Suprapubic skin (tissue), 4 donors: ENCODE results near the gene DVL1. TPM values are rescaled to one million over a fixed set of nuclear protein-coding genes. Genes with fewer than 3 reads are reported as not detected.

ENCODE experiments used
- DNase-seq, 2 donors: peaks; one replicate each; pipeline ENCODE4 v3.0.0-alpha.2; 2019; ENCODE audit warnings: low spot score in 2 of 2
- H3K27ac ChIP-seq: fragments of 200-600 bp; sonication (generic); one replicate; pipeline ENCODE4 v1.5.1; 2019
- H3K27me3 ChIP-seq: fragments of 200-600 bp; sonication (generic); one replicate; pipeline ENCODE4 v1.5.1; 2019
- H3K36me3 ChIP-seq: fragments of 200-600 bp; sonication (generic); one replicate; pipeline ENCODE4 v1.5.1; 2019
- H3K4me1 ChIP-seq: fragments of 200-600 bp; sonication (generic); one replicate; pipeline ENCODE4 v1.5.1; 2019
- H3K4me3 ChIP-seq: fragments of 200-600 bp; sonication (generic); one replicate; pipeline ENCODE4 v1.5.1; 2019; ENCODE audit warnings: mild to moderate bottlenecking
- H3K9me3 ChIP-seq: fragments of 200-600 bp; sonication (generic); one replicate; pipeline ENCODE4 v1.5.1; 2019
- CTCF ChIP-seq, 2 donors: fragments of 200-600 bp in 1 of 2; fragments of 450-650 bp in 1 of 2; sonication (generic) in 1 of 2; IDR thresholded peaks; one replicate each; pipeline ENCODE4 v1.5.1; 2016 to 2019; ENCODE audit warnings: antibody characterized with exemption in 2 of 2, mild to moderate bottlenecking in 1 of 2, moderate library complexity in 1 of 2
- EP300 ChIP-seq: sonication (generic); formaldehyde crosslinking; IDR thresholded peaks from one replicate; pipeline ENCODE4 v1.6.1; 2017; ENCODE audit warnings: antibody characterized with exemption
- POLR2A ChIP-seq, 2 donors: fragments of 450-650 bp; IDR thresholded peaks; one replicate each; pipeline ENCODE4 v1.6.1; 2017; ENCODE audit warnings: antibody characterized with exemption in 2 of 2, mild to moderate bottlenecking in 2 of 2, moderate library complexity in 2 of 2
- POLR2AphosphoS5 ChIP-seq, 3 donors: sonication (generic); formaldehyde crosslinking; IDR thresholded peaks; one replicate each; pipeline ENCODE4 v1.6.1; 2017; ENCODE audit warnings: antibody characterized with exemption in 3 of 3
- WGBS: methylation state at CpG from one replicate; pipeline ENCODE4 v1.1.5; 2018; 5-methylcytosine and 5-hydroxymethylcytosine counted together
- total RNA-seq, 4 donors: library from RNA; depleted of rRNA; stranded (reverse); fragments of >200 nt; gene quantifications; one replicate each; pipeline ENCODE4 v1.1.0, GENCODE V29; 2016

The DVL1 gene
- total RNA-seq, 4 donors from 2014 or later, result 99.4 to 151 (median 106) TPM

- TF ChIP-seq CTCF (IDR thresholded peaks at IDR 0.05) (no peak), EP300 (no peak), POLR2A (IDR thresholded peaks at IDR 0.05) (no peak), POLR2AphosphoS5 (IDR thresholded peaks at IDR 0.05) (no peak)
- Histone ChIP-seq H3K4me3 (peak overlapping the region; percentile 65), H3K9me3 (no peaks in the 10 kb centered on the region), H3K4me1 (peaks cover 61% of the 10 kb centered on the region), H3K36me3 (peaks cover 17% of the 10 kb centered on the region), H3K27ac (peak overlapping the region; percentile 93), H3K27me3 (no peaks in the 10 kb centered on the region)
- 80% methylated on average over 2 of the region's 13 CpGs for WGBS
- DNase-seq, result no peak
Measured at GRCh38 chr1:1303736-1304135, 45.5 kb downstream of the DVL1 start.

DNA sequence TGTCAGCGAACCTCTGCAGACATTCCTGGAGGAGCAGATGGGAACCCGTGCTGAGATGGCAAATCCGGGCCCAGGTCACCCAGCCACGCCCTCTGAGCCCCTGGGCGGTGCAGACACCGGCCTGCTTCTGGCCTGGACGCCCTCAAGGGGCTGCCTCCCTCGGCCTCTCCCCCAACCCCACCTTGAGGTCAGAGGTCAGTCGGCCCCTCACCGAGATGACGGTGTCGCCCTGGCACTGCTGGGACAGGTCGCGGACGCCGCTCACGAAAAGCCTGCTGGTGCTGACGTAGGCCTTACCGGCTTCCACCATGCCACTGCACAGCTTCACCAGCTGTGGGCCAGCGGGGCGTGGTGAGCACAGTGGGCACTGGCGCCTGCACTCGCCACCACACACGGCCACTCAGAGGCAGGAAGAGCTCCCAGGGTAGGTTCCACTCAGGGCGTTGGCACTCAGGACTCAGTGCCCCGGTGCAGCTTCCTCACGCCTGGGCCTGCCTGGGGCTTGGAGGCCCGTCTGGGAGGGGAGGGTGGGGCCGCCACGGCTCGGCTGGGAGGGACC is 46.2 kb downstream of the DVL1 start:
- no peaks in the 10 kb centered on the region for H3K27me3 ChIP-seq
- no peak for TF ChIP-seq POLR2AphosphoS5 (IDR thresholded peaks at IDR 0.05)
- TF ChIP-seq POLR2A (IDR thresholded peaks at IDR 0.05), result no peak
- no peak for TF ChIP-seq EP300
- no peak for TF ChIP-seq CTCF (IDR thresholded peaks at IDR 0.05)
- H3K27ac ChIP-seq, result peak overlapping the region; percentile 93
- H3K36me3 ChIP-seq, result peaks cover 24% of the 10 kb centered on the region
- peak overlapping the region; percentile 65 for H3K4me3 ChIP-seq
- H3K9me3 ChIP-seq, result no peaks in the 10 kb centered on the region
- DNase-seq, result no peak
- peaks cover 61% of the 10 kb centered on the region for H3K4me1 ChIP-seq
- 36% methylated on average over 8 of the region's 31 CpGs for WGBS

DNA sequence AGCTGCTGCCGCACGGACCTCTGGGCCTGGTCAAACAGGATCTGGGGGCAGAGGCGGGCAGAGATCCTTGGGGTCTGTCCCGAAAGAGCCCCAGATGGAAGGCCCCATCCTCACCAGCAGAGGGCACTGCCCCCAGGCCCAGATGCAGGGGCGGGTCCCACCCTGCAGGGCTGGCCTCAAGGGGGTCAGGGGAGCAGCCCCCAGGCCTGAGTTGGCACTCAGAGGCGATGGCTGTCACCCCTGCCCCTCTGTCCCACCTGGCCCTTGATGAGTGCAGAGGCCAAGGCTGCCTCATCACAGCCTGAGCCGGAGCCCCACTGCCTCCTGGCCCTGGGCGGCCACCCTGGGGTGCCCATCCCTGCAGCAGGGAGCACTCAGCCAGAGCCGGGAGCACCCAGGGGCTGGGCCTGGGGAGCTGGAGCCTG is 47.2 kb downstream of the DVL1 start:
- peaks cover 30% of the 10 kb centered on the region for H3K36me3 ChIP-seq
- H3K4me3 ChIP-seq, result no peak overlapping the region
- WGBS, result 92% methylated on average over 2 of the region's 9 CpGs
- H3K27ac ChIP-seq, result no peak overlapping the region
- H3K9me3 ChIP-seq, result no peaks in the 10 kb centered on the region
- H3K27me3 ChIP-seq, result no peaks in the 10 kb centered on the region
- TF ChIP-seq CTCF (IDR thresholded peaks at IDR 0.05) (peak in 1 of 2 donors; percentile 34), POLR2AphosphoS5 (IDR thresholded peaks at IDR 0.05) (no peak)
- peaks cover 56% of the 10 kb centered on the region for H3K4me1 ChIP-seq
- no peak for DNase-seq

GRCh38 chr1:1300352-1300739 is 48.9 kb downstream of the DVL1 start:
- Histone ChIP-seq H3K36me3 (peaks cover 47% of the 10 kb centered on the region), H3K27me3 (no peaks in the 10 kb centered on the region), H3K4me1 (peaks cover 39% of the 10 kb centered on the region), H3K9me3 (no peaks in the 10 kb centered on the region), H3K27ac (no peak overlapping the region), H3K4me3 (no peak overlapping the region)
- no peak for TF ChIP-seq CTCF (IDR thresholded peaks at IDR 0.05)
- TF ChIP-seq POLR2AphosphoS5 (IDR thresholded peaks at IDR 0.05), result no peak
- TF ChIP-seq POLR2A (IDR thresholded peaks at IDR 0.05), result no peak
- TF ChIP-seq EP300, result no peak
- WGBS, result 74% methylated on average over 8 of the region's 12 CpGs
- no peak for DNase-seq

- DNase-seq, result no peak
- no peak overlapping the region for H3K4me3 ChIP-seq
- no peak for TF ChIP-seq POLR2AphosphoS5 (IDR thresholded peaks at IDR 0.05)
- TF ChIP-seq EP300, result no peak
- peak in 1 of 2 donors; percentile 8 for TF ChIP-seq CTCF (IDR thresholded peaks at IDR 0.05)
- H3K4me1 ChIP-seq, result peaks cover 34% of the 10 kb centered on the region
- WGBS, result 88% methylated on average over 10 of the region's 22 CpGs
- peaks cover 52% of the 10 kb centered on the region for H3K36me3 ChIP-seq
- H3K27ac ChIP-seq, result no peak overlapping the region
- no peaks in the 10 kb centered on the region for H3K27me3 ChIP-seq
- no peaks in the 10 kb centered on the region for H3K9me3 ChIP-seq
Measured at GRCh38 chr1:1299686-1300351, 49.4 kb downstream of the DVL1 start.
